ENCODE data around the gene SCGB1D1.

SCGB1D1 gene

GRCh38 chr11:62237499-62237898, 47.5 kb downstream of the SCGB1D1 start:
- no peak for DNase-seq

- DNase-seq: no peak
These were observed 48.1 kb downstream of the SCGB1D1 start for GRCh38 chr11:62238151-62238550.

GRCh38 chr11:62241095-62241494, 51.1 kb downstream of the SCGB1D1 start:
- no peak for DNase-seq

DNA sequence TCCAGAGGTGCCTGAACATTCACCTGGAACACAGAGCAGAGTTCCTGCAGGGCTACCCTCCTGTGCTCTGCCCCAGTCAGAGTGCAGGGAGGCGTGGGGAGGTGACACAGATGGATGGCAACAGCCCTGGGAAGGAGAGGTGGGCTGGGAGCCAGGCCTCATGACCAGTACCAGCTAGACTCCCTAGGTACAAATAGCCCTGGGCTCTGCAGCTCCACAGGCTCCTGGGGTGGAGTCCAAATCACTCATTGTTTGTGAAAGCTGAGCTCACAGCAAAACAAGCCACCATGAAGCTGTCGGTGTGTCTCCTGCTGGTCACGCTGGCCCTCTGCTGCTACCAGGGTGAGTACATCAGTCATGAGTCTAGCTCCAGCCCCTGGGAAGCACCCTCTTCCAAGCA, 52.0 kb downstream of the SCGB1D1 start, which contains the start of gene SCGB1D2:
SCGB1D2 (plus strand) TSS at position 219 of the 400 bp plus-strand sequence; CDS start at position 288, 69 bp downstream.
- no peak for DNase-seq

Measured in CD4-positive, alpha-beta T cell treated with Interleukin-21 for 1 hour (primary cell).